Caco-2 (cell line): Measurements from ENCODE around the gene LRRK1. TPM values are rescaled to one million over a fixed set of nuclear protein-coding genes. Genes with fewer than 3 reads are reported as not detected.

ENCODE experiments used
- BruUV-seq: library from RNA; stranded (reverse); fragments of 400-500 nt; replicated peaks from 2 replicates; lab custom pipeline; 2021; lab: Mats Ljungman, UMichigan
- CTCF ChIA-PET: fragments of 300-600 bp; sonication (Branson Sonifier 250); formaldehyde crosslinking; loops from one replicate; lab custom pipeline; 2022; ENCODE audit warnings: antibody characterized with exemption; lab: Charles Lee
- POLR2A ChIA-PET: fragments of 300-600 bp; sonication (Branson Sonifier 250); formaldehyde crosslinking; loops from one replicate; lab custom pipeline; 2022; ENCODE audit warnings: antibody characterized with exemption; lab: Charles Lee
- DNase-seq, 2 experiments: peaks; one replicate each; pipeline versions ENCODE4 v3.0.0 to v3.0.0-alpha.2; 2020 to 2022
- H3K27me3 ChIP-seq: replicated peaks from 2 replicates; pipeline ENCODE4 v1.6.0; 2011; ENCODE audit warnings: low read length; ENCODE audit not compliant: control insufficient read depth, insufficient read depth
- H3K36me3 ChIP-seq: 2 replicates; pipeline ENCODE4 v1.5.1; 2011; ENCODE audit warnings: low read length; ENCODE audit not compliant: control insufficient read depth, insufficient read depth
- H3K4me1 ChIP-seq: fragments of 250-450 bp; sonication (Bioruptor Pico); 2 replicates; pipeline ENCODE4 v1.5.1; 2020; ENCODE audit warnings: mild to moderate bottlenecking
- H3K4me3 ChIP-seq: 2 replicates; pipeline ENCODE4 v1.5.1; 2011; ENCODE audit warnings: low read depth, mild to moderate bottlenecking, control low read depth, low read length
- H3K9me3 ChIP-seq: fragments of 250-450 bp; sonication (Bioruptor Pico); 2 replicates; pipeline ENCODE4 v1.5.1; 2020; ENCODE audit warnings: mild to moderate bottlenecking, moderate library complexity
- H3K27ac Mint-ChIP-seq: one replicate; pipeline ENCODE4 v1.8.0; 2022; ENCODE audit warnings: mixed read lengths; ENCODE audit not compliant: unreplicated experiment
- H3K27me3 Mint-ChIP-seq: one replicate; pipeline ENCODE4 v1.8.0; 2022; ENCODE audit warnings: mixed read lengths; ENCODE audit not compliant: insufficient read depth, unreplicated experiment
- H3K36me3 Mint-ChIP-seq: one replicate; pipeline ENCODE4 v1.8.0; 2022; ENCODE audit warnings: mild to moderate bottlenecking, mixed read lengths; ENCODE audit not compliant: insufficient read depth, unreplicated experiment
- H3K4me1 Mint-ChIP-seq: one replicate; pipeline ENCODE4 v1.8.0; 2022; ENCODE audit warnings: low read depth, mixed read lengths; ENCODE audit not compliant: unreplicated experiment
- H3K4me3 Mint-ChIP-seq: one replicate; pipeline ENCODE4 v1.8.0; 2022; ENCODE audit warnings: mild to moderate bottlenecking, moderate library complexity, mixed read lengths; ENCODE audit not compliant: unreplicated experiment
- H3K9me3 Mint-ChIP-seq: one replicate; pipeline ENCODE4 v1.8.0; 2022; ENCODE audit warnings: mixed read lengths; ENCODE audit not compliant: unreplicated experiment
- intact Hi-C: fragments of 100-400 bp; cut with micrococcal nuclease; formaldehyde crosslinking; loops from one replicate; pipeline ENCODE4 v1.10.0; 2022; ENCODE audit not compliant: unreplicated experiment
- total RNA-seq: library from RNA; stranded (reverse); gene quantifications from 2 replicates; pipeline ENCODE4 v1.2.3, GENCODE V29; 2022
- TF ChIP-seq, protein P1 (sequence below), 2 experiments: fragments of 200-600 bp in 1 of 2; IDR thresholded peaks; 1 replicate in 1 of 2; 2 replicates in 1 of 2; pipeline versions ENCODE4 v1.5.1 to v1.8.0; 2011 to 2022; ENCODE audit warnings: antibody characterized with exemption in 1 of 2, control low read depth in 1 of 2, inconsistent platforms in 1 of 2, low read depth in 1 of 2, low read length in 1 of 2, mild to moderate bottlenecking in 1 of 2, moderate library complexity in 1 of 2; ENCODE audit not compliant: insufficient read depth in 1 of 2, severe bottlenecking in 1 of 2, unreplicated experiment in 1 of 2

Gene LRRK1
- total RNA-seq, 1 experiment from 2014 or later, result 12.0 TPM

DNA sequence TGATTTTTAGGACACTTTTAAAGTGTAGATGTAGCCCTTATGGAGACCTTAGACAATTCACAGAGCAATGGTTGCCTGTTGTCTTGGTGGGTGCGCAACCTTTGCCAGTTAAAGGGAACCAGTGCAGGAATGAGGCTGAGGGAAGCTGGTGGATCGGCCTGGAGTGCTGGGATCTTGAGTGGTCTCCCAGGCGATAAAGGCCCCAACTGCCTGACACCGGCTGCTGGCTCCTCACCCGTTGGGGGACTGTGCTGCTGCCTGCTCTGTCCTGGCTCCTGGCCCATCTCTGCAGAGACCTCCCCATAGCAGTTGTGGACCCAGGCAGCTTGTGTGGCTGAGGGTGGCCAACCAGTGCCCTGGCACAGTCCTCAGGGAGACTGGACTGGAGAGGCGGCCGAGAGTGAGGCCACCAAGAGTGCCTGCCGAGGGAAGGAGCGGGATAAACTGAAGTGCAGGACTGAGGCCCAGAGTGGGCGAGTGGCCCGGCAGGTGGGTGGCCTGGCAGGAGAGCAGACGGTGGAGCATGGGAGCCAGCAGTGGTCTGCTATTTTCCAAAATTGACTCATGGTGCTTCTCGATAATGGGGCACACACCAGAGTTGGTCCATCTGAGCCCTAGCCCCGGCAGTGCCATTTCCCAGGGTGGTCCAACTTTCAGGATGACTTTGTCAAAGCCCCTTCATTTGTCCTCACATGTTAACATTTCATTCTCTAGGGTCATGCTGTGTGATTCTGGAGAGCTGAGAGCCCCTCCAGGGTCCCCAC lies 37.4 kb upstream of the LRRK1 start:
- no peak overlapping the region for H3K4me3 Mint-ChIP-seq
- Histone ChIP-seq H3K36me3 (no peaks in the 10 kb centered on the region), H3K4me1 (peaks cover 5% of the 10 kb centered on the region; the same call in 1 of the 2 replicates), H3K4me3 (no peak overlapping the region), H3K9me3 (no peaks in the 10 kb centered on the region), H3K27me3 (no peaks in the 10 kb centered on the region)
- H3K27ac Mint-ChIP-seq, result no peak overlapping the region
- POLR2A ChIA-PET, result no interaction called here
- intact Hi-C loops, result no loop called here
- CTCF ChIA-PET, result no interaction called here
- no peaks in the 10 kb centered on the region for H3K36me3 Mint-ChIP-seq
- no peak for DNase-seq
- H3K9me3 Mint-ChIP-seq, result no peaks in the 10 kb centered on the region
- TF ChIP-seq, protein P1, sequence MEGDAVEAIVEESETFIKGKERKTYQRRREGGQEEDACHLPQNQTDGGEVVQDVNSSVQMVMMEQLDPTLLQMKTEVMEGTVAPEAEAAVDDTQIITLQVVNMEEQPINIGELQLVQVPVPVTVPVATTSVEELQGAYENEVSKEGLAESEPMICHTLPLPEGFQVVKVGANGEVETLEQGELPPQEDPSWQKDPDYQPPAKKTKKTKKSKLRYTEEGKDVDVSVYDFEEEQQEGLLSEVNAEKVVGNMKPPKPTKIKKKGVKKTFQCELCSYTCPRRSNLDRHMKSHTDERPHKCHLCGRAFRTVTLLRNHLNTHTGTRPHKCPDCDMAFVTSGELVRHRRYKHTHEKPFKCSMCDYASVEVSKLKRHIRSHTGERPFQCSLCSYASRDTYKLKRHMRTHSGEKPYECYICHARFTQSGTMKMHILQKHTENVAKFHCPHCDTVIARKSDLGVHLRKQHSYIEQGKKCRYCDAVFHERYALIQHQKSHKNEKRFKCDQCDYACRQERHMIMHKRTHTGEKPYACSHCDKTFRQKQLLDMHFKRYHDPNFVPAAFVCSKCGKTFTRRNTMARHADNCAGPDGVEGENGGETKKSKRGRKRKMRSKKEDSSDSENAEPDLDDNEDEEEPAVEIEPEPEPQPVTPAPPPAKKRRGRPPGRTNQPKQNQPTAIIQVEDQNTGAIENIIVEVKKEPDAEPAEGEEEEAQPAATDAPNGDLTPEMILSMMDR (IDR thresholded peaks at IDR 0.05; ENCODE audit: insufficient read depth in 1 of 2, low read depth in 1 of 2, low read length in 1 of 2, severe bottlenecking in 1 of 2, unreplicated experiment in 1 of 2), result no peak
- no peaks in the 10 kb centered on the region for H3K4me1 Mint-ChIP-seq
- H3K27me3 Mint-ChIP-seq, result peaks cover 6% of the 10 kb centered on the region
- BruUV-seq, result no TSS peak

GRCh38 chr15:100885116-100885515 lies 34.0 kb upstream of the LRRK1 start:
- ChIA-PET CTCF (no interaction called here), POLR2A (no interaction called here)
- H3K36me3 Mint-ChIP-seq, result no peaks in the 10 kb centered on the region
- Histone ChIP-seq H3K4me3 (no peak overlapping the region), H3K36me3 (no peaks in the 10 kb centered on the region), H3K27me3 (no peaks in the 10 kb centered on the region), H3K4me1 (no peaks in the 10 kb centered on the region), H3K9me3 (no peaks in the 10 kb centered on the region)
- BruUV-seq, result no TSS peak
- H3K4me1 Mint-ChIP-seq, result no peaks in the 10 kb centered on the region
- H3K27ac Mint-ChIP-seq, result no peak overlapping the region
- H3K4me3 Mint-ChIP-seq, result no peak overlapping the region
- H3K27me3 Mint-ChIP-seq, result peaks cover 6% of the 10 kb centered on the region
- intact Hi-C loops, result no loop called here
- H3K9me3 Mint-ChIP-seq, result no peaks in the 10 kb centered on the region
- TF ChIP-seq, protein P1 (IDR thresholded peaks at IDR 0.05; ENCODE audit: insufficient read depth in 1 of 2, low read depth in 1 of 2, low read length in 1 of 2, severe bottlenecking in 1 of 2, unreplicated experiment in 1 of 2), result no peak
- no peak for DNase-seq

- intact Hi-C loops, result no loop called here
- H3K27ac Mint-ChIP-seq, result no peak overlapping the region
- Histone ChIP-seq H3K4me1 (no peaks in the 10 kb centered on the region), H3K27me3 (no peaks in the 10 kb centered on the region), H3K9me3 (no peaks in the 10 kb centered on the region), H3K36me3 (no peaks in the 10 kb centered on the region), H3K4me3 (no peak overlapping the region)
- no peaks in the 10 kb centered on the region for H3K9me3 Mint-ChIP-seq
- CTCF ChIA-PET, result no interaction called here
- no peaks in the 10 kb centered on the region for H3K4me1 Mint-ChIP-seq
- H3K4me3 Mint-ChIP-seq, result no peak overlapping the region
- H3K27me3 Mint-ChIP-seq, result peaks cover 5% of the 10 kb centered on the region
- H3K36me3 Mint-ChIP-seq, result no peaks in the 10 kb centered on the region
- POLR2A ChIA-PET, result no interaction called here
- no TSS peak for BruUV-seq
- TF ChIP-seq, protein P1 (IDR thresholded peaks at IDR 0.05; ENCODE audit: insufficient read depth in 1 of 2, low read depth in 1 of 2, low read length in 1 of 2, severe bottlenecking in 1 of 2, unreplicated experiment in 1 of 2), result no peak
- no peak for DNase-seq
Observed at GRCh38 chr15:100885811-100886210, 33.3 kb upstream of the LRRK1 start.
